ENCODE data around the gene INPP5A. TPM values are rescaled to one million over a fixed set of nuclear protein-coding genes. Genes with fewer than 3 reads are reported as not detected.

Gene INPP5A
- total and polyA plus RNA-seq, 10 of the 15 experiments (the other 5 are each of a cell fraction or from before 2014, with no cell fraction given): 0.52 to 15.0 (median 6.3) TPM

GRCh38 chr10:132507956-132508490 is 29.6 kb upstream of the INPP5A start (continued):
- no peak for TF ChIP-seq ZBED1 (IDR thresholded peaks at IDR 0.05; ENCODE audit: borderline replicate concordance)
- TF ChIP-seq MXI1 (IDR thresholded peaks at IDR 0.05; ENCODE audit: low read depth, low read length): no peak
- TF ChIP-seq SMAD1 (IDR thresholded peaks at IDR 0.05; ENCODE audit: low read depth, partially characterized antibody): no peak
- no peak for TF ChIP-seq E4F1 (IDR thresholded peaks at IDR 0.05; ENCODE audit: borderline replicate concordance, partially characterized antibody)
- no peak for TF ChIP-seq TBL1XR1 (IDR thresholded peaks at IDR 0.05; ENCODE audit: low read depth, low read length)
- TF ChIP-seq CREB1 (IDR thresholded peaks at IDR 0.05; ENCODE audit: low read depth): no peak
- no peak for TF ChIP-seq ZNF274 (IDR thresholded peaks at IDR 0.05; ENCODE audit: insufficient read depth, insufficient read length)

GRCh38 chr10:132508581-132509443 is 28.8 kb upstream of the INPP5A start:
- Histone ChIP-seq H3K4me2 (ENCODE audit: control insufficient read depth, insufficient read depth) (no peak overlapping the region), H3K4me3 (no peak overlapping the region), H3K36me3 (ENCODE audit: control insufficient read depth in 2 of 2, insufficient read depth in 2 of 2, low read length in 1 of 2) (no peaks in the 10 kb centered on the region), H2AFZ (ENCODE audit: control insufficient read depth, low read depth, low read length) (no peak overlapping the region), H3K27me3 (replicated peaks in 1 of 2; ENCODE audit: control insufficient read depth in 2 of 2, insufficient read depth in 2 of 2, low read length in 1 of 2) (no peaks in the 10 kb centered on the region), H3K9ac (ENCODE audit: control insufficient read depth, insufficient read depth, low read length) (no peak overlapping the region), H3K79me2 (ENCODE audit: control insufficient read depth, insufficient read depth, low read length) (no peaks in the 10 kb centered on the region), H4K20me1 (ENCODE audit: control insufficient read depth, insufficient read depth) (no peaks in the 10 kb centered on the region), H3K9me3 (replicated peaks; ENCODE audit: control insufficient read depth, insufficient read depth, low read length) (no peaks in the 10 kb centered on the region), H3K4me1 (ENCODE audit: control insufficient read depth, insufficient read depth, low read length) (no peaks in the 10 kb centered on the region), H3K27ac (ENCODE audit: control insufficient read depth, insufficient read depth) (no peak overlapping the region)
- ATAC-seq: no peak
- ChIA-PET POLR2A (no interaction called here), SMC1A (ENCODE audit: uncharacterized antibody, unreplicated experiment) (no interaction called here), RAD21 (ENCODE audit: unreplicated experiment) (no interaction called here), CTCF (no interaction called here)
- WGBS (ENCODE audit: insufficient coverage, insufficient replicate concordance, low lambda C conversion rate, missing lambda C conversion rate): 51% methylated on average over 19 of the region's 19 CpGs
- in situ Hi-C loops (cut with MboI) (no loop called here), intact Hi-C loops (cut with micrococcal nuclease; ENCODE audit: unreplicated experiment) (no loop called here)
- no peak for DNase-seq (ENCODE audit: low read depth, low spot score)
- FAIRE-seq: no peak
- BruUV-seq (replicated peaks): no TSS peak
- TF ChIP-seq TAF1 (IDR thresholded peaks at IDR 0.05; ENCODE audit: borderline replicate concordance, low read depth, low read length): no peak
- TF ChIP-seq CHD1 (IDR thresholded peaks at IDR 0.05; ENCODE audit: low read depth, low read length): no peak
- TF ChIP-seq NRF1 (conservative IDR thresholded peaks at IDR 0.05; ENCODE audit: low read depth, low read length): no peak
- TF ChIP-seq NR2C2 (IDR thresholded peaks at IDR 0.05; ENCODE audit: borderline replicate concordance, control insufficient read depth, insufficient read length, low read depth): no peak
- no peak for TF ChIP-seq KDM1A (IDR thresholded peaks at IDR 0.05; ENCODE audit: borderline replicate concordance)
- TF ChIP-seq TBL1XR1 (IDR thresholded peaks at IDR 0.05; ENCODE audit: low read depth, low read length): no peak
- no peak for TF ChIP-seq CBX5 (IDR thresholded peaks at IDR 0.05; ENCODE audit: low read depth)
- no peak for TF ChIP-seq BACH1 (IDR thresholded peaks at IDR 0.05; ENCODE audit: borderline replicate concordance)
- TF ChIP-seq TARDBP (IDR thresholded peaks at IDR 0.05; ENCODE audit: borderline replicate concordance): no peak
- no peak for TF ChIP-seq EED (IDR thresholded peaks at IDR 0.05; ENCODE audit: low read depth)
- TF ChIP-seq NR2C1 (IDR thresholded peaks at IDR 0.05): no peak
- no peak for TF ChIP-seq PAX8 (IDR thresholded peaks at IDR 0.05)
- TF ChIP-seq ZNF622 (IDR thresholded peaks at IDR 0.05): no peak
- no peak for TF ChIP-seq RAD51 (IDR thresholded peaks at IDR 0.05)
- TF ChIP-seq ATF2 (IDR thresholded peaks at IDR 0.05; ENCODE audit: low read length): no peak
- TF ChIP-seq BCL11A (IDR thresholded peaks at IDR 0.05; ENCODE audit: low read depth, low read length): no peak

Data from GM12878 (cell line).